Measurements from ENCODE around the gene DCTN2. TPM values are rescaled to one million over a fixed set of nuclear protein-coding genes. Genes with fewer than 3 reads are reported as not detected.
A peak's percentile ranks its signal among the peaks of the same experiment; 100 is the strongest.
"Not testable (repeated sequence)": the region's sequence is repeated elsewhere in the genome, so short reads cannot be mapped to it uniquely, and the experiment has no call there.

Gene DCTN2
- total and polyA plus RNA-seq, 2 experiments from 2014 or later = 156 to 230 TPM

DNA sequence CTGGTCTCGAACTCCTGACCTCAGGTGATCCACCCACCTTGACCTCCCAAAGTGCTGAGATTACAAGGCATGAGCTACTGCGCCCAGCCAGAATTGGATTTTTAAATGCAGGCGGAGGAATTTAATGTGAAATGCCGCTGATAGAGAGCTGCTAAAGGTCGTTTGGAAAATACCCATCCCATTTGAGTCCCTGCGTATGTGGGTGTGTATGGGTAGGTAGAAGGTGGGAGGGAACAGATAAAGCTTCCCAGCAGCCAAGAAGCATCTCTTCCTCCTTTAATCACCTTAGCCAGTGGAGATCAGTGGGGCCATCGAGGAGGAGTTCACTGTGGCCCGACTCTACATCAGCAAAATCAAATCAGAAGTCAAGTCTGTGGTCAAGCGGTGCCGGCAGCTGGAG, 27.8 kb upstream of the DCTN2 start:
- H3K4me1 ChIP-seq (ENCODE audit: low read depth) = no peaks in the 10 kb centered on the region
- no peaks in the 10 kb centered on the region for H3K27me3 ChIP-seq
- DNase-seq (ENCODE audit: low read depth in 1 of 2, low spot score in 1 of 2) = no peak
- no peak overlapping the region for H3K27ac ChIP-seq
- H3K9me3 ChIP-seq (ENCODE audit: low read depth) = no peaks in the 10 kb centered on the region
- TF ChIP-seq, protein P1, sequence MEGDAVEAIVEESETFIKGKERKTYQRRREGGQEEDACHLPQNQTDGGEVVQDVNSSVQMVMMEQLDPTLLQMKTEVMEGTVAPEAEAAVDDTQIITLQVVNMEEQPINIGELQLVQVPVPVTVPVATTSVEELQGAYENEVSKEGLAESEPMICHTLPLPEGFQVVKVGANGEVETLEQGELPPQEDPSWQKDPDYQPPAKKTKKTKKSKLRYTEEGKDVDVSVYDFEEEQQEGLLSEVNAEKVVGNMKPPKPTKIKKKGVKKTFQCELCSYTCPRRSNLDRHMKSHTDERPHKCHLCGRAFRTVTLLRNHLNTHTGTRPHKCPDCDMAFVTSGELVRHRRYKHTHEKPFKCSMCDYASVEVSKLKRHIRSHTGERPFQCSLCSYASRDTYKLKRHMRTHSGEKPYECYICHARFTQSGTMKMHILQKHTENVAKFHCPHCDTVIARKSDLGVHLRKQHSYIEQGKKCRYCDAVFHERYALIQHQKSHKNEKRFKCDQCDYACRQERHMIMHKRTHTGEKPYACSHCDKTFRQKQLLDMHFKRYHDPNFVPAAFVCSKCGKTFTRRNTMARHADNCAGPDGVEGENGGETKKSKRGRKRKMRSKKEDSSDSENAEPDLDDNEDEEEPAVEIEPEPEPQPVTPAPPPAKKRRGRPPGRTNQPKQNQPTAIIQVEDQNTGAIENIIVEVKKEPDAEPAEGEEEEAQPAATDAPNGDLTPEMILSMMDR (IDR thresholded peaks at IDR 0.05; ENCODE audit: low read depth, low read length) = no peak
- H3K4me3 ChIP-seq = no peak overlapping the region
- H3K36me3 ChIP-seq = no peaks in the 10 kb centered on the region

DNA sequence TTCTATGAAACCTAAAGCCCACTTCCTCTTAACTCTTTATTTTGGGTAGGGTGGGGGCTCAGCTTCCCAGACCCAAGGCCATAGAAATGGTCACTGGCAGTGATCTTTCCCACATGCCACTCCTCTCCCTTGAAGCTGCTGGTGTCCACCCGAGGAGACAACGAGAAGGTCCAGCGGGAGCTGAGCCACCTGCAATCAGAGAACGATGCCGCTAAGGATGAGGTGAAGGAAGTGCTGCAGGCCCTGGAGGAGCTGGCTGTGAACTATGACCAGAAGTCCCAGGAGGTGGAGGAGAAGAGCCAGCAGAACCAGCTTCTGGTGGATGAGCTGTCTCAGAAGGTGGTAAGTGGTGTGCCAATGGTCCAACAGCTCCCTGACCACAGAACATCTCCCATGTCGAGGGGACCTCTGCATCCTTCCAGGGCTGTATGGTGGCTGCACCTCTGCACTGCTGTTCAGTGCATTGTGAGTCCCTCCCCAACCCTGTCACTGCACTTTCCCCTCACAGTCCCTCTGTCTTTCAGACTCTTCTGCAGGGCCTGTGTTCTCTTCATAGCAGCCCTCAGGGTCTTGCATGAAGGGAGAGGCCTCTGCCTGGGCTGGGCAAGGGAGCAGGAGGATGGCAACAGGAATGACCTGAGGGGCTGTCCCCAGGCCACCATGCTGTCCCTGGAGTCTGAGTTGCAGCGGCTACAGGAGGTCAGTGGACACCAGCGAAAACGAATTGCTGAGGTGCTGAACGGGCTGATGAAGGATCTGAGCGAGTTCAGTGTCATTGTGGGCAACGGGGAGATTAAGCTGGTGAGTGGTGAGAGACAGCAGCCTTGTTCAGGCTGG, 25.2 kb upstream of the DCTN2 start:
- Histone ChIP-seq H3K27ac (no peak overlapping the region), H3K27me3 (no peaks in the 10 kb centered on the region), H3K4me3 (no peak overlapping the region), H3K36me3 (no peaks in the 10 kb centered on the region), H3K9me3 (ENCODE audit: low read depth) (no peaks in the 10 kb centered on the region), H3K4me1 (ENCODE audit: low read depth) (no peaks in the 10 kb centered on the region)
- TF ChIP-seq, protein P1 (IDR thresholded peaks at IDR 0.05; ENCODE audit: low read depth, low read length) = no peak
- no peak for DNase-seq (ENCODE audit: low read depth in 1 of 2, low spot score in 1 of 2)

DNA sequence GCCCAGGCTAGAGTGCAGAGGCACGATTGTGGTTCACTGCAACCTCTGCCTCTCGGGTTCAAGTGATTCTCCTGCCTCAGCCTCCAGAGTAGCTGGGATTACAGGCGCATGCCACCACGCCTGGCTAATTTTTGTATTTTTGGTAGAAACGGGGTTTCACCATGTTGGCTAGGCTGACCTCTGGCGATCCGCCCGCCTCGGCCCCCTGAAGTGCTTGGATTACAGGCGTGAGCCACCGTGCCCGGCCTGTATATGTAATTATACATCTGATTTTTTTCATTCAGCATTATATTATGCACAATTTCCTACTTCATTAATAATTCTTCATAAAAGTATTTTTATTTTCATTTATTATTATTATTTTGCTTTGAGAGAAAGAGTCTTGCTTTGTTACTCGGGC, 23.4 kb upstream of the DCTN2 start:
- H3K4me1 ChIP-seq (ENCODE audit: low read depth); DNase-seq (ENCODE audit: low read depth in 1 of 2, low spot score in 1 of 2); H3K27me3 ChIP-seq; H3K4me3 ChIP-seq; H3K9me3 ChIP-seq (ENCODE audit: low read depth); H3K27ac ChIP-seq; H3K36me3 ChIP-seq: not testable (repeated sequence)

DNA sequence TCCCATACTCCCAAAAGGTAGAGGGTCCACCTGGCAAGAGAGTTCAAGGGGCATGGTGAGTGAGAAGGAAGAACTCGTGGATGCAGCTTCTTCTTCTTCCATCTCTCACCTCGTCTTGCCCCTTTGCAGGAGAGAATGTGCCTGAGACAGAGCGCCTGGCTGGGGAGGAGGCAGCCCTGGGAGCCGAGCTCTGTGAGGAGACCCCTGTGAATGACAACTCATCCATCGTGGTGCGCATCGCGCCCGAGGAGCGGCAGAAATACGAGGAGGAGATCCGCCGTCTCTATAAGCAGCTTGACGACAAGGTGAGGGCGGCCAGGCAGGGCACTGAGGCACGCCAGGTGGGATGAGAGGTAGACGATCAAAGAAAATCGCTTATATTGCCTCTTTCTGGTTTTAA, 22.9 kb upstream of the DCTN2 start:
- no peak overlapping the region for H3K27ac ChIP-seq
- H3K36me3 ChIP-seq = no peaks in the 10 kb centered on the region
- no peaks in the 10 kb centered on the region for H3K27me3 ChIP-seq
- no peaks in the 10 kb centered on the region for H3K4me1 ChIP-seq (ENCODE audit: low read depth)
- TF ChIP-seq, protein P1 (IDR thresholded peaks at IDR 0.05; ENCODE audit: low read depth, low read length) = no peak
- no peak overlapping the region for H3K4me3 ChIP-seq
- H3K9me3 ChIP-seq (ENCODE audit: low read depth) = no peaks in the 10 kb centered on the region
- no peak for DNase-seq (ENCODE audit: low read depth in 1 of 2, low spot score in 1 of 2)

DNA sequence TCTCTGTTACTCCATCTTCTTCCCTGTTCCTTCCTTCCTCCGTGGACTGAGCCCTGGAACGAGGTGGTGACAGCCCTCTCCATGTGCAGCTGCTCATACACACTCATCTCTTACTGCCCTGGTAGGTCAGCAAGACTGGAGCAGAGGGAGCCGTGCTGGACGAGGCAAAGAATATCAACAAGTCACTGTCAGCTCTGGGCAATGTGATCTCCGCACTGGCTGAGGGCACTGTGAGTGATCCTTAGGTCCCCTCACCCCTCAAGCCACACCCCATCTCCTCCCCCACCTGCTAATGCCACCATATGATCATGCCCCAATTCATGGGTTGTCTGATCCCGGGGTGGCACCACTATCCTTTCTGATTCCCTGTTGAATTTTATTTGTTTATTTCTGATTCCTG, 21.8 kb upstream of the DCTN2 start:
- Histone ChIP-seq H3K9me3 (ENCODE audit: low read depth) (no peaks in the 10 kb centered on the region), H3K4me1 (ENCODE audit: low read depth) (no peaks in the 10 kb centered on the region), H3K27ac (no peak overlapping the region), H3K4me3 (no peak overlapping the region), H3K27me3 (no peaks in the 10 kb centered on the region), H3K36me3 (no peaks in the 10 kb centered on the region)
- TF ChIP-seq, protein P1 (IDR thresholded peaks at IDR 0.05; ENCODE audit: low read depth, low read length) = no peak
- DNase-seq (ENCODE audit: low read depth in 1 of 2, low spot score in 1 of 2) = peak in 1 of 2 donors; percentile 24

DNA sequence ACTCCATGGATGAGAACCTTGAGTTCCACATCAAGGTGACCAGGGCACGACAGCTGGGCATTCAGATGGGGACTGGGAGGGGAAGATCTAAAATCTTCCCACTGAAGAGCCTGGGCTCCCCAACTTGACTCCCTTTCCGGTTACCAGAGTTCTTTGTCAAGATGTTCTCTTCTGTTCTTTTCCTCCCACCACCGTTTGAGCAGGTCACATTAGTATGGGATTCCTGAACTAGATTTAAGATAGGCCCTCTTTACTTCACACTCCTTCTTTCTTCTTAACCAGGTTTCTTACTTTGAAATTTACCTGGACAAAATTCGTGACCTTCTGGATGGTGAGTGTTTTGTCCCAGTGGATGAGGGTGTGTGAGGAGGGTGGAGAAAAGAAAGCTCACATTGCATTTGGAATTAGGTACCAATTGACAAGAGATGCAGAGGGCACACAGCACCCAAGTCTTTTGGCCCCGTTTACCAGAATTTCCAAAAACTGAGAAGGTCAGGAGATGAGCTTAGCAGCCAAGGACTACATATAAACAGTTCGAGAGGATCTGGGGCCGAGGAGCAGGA, 17.3 kb upstream of the DCTN2 start:
- no peaks in the 10 kb centered on the region for H3K4me1 ChIP-seq (ENCODE audit: low read depth)
- H3K36me3 ChIP-seq = no peaks in the 10 kb centered on the region
- H3K27ac ChIP-seq = no peak overlapping the region
- H3K9me3 ChIP-seq (ENCODE audit: low read depth) = no peaks in the 10 kb centered on the region
- peaks cover 10% of the 10 kb centered on the region for H3K27me3 ChIP-seq
- DNase-seq (ENCODE audit: low read depth in 1 of 2, low spot score in 1 of 2) = no peak
- no peak overlapping the region for H3K4me3 ChIP-seq
- TF ChIP-seq, protein P1 (IDR thresholded peaks at IDR 0.05; ENCODE audit: low read depth, low read length) = no peak

Data from cardiac muscle cell (in vitro differentiated cells and primary cell).